GM18511 (cell line): ENCODE data around the gene COL2A1.

Experiments used
- ATAC-seq: cut with Tn5 transposase; IDR thresholded peaks from one replicate; pipeline ENCODE4 v1.9.1; 2021; ENCODE audit warnings: mild to moderate bottlenecking, moderate library complexity; ENCODE audit not compliant: unreplicated experiment

The COL2A1 gene

DNA sequence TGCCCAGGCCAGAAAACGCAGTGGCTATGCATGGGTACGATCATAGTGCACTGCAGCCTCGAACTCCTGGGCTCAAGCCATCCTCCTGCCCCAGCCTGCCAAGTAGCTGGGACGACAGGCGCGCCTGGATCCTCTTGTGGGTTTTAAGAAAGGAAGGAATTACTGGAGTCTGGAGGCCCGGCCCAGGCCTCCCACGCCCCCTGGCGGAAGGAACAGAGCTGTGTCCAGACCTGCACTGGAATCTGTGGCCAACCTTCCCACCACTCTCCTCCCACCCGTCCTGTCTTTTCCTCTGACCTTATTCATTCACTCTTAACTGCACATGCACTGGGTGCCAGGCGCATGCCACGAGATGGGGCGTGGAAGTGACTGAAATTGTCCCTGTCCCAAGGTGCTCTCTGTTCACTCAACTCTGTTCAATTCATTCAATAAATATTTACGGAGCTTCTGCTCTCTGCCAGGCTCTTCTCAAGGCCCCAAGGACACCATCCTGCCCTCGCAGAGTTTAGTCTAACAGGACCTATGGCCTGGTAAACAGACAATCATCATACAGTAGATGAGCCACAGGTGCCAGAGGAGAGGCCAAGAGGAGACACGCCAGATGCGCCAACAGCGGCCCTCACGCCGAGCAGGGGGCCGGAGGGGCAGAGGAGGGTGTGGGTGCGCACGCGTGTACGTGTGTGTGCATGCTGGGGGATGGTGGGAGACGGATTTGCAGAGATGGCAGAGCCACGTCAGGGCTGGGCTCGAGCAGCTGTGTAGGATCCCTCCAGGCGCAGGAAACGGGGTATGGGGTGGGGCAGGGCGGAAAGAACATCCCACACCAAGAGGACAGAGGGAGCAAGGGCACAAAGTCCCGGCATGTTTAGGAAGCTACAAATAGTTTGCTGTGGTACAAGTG lies 54.6 kb downstream of the COL2A1 start:
- ATAC-seq, result peak; percentile 48

GRCh38 chr12:47947341-47947740 lies 56.9 kb downstream of the COL2A1 start:
- ATAC-seq, result no peak

DNA sequence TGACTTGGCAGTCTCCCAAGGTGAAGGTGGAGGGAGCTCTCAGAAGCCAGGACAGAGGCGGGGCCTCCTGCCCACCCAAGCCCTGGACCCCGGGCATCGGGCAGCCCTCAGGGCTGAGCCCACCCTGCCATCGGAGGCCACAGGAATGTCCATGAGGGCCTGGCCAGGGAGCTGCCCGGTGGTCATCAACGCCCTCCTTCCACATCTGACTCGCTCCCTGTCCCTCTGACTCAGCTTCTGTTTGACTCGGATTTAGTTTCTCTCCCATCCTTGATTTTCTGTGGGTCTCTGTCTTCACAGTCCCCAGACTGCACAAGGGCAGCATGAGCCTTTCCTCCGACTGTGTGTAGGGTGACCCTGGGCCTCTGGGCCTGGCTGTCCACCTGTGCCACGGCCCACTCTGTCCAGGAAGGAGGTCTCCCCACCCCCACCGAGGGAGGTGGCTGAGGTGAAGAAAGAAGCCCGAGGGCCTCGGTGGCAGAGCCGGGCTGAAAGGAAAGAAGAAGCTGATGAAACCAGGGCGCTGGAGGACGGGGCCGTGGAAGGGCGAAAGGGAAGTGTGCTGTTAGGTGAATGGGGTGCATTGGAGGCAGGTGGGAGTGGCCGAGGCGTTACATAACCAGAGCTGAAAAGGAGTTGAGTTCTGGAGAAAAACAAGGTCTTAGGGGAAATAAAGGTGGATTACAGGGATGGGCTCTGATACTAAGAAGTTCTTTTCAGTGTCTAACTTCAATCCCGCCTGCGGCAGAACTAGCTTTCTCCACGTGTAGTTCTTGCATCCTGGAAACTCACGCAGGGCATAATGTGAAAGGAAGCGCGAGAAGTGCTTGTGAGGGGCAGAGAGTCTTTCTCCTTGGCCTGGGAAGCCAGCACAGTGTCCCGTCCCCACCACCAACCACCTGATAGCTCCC lies 57.6 kb downstream of the COL2A1 start:
- ATAC-seq, result no peak

- no peak for ATAC-seq
Measured at GRCh38 chr12:47945341-47945728, 58.9 kb downstream of the COL2A1 start.

DNA sequence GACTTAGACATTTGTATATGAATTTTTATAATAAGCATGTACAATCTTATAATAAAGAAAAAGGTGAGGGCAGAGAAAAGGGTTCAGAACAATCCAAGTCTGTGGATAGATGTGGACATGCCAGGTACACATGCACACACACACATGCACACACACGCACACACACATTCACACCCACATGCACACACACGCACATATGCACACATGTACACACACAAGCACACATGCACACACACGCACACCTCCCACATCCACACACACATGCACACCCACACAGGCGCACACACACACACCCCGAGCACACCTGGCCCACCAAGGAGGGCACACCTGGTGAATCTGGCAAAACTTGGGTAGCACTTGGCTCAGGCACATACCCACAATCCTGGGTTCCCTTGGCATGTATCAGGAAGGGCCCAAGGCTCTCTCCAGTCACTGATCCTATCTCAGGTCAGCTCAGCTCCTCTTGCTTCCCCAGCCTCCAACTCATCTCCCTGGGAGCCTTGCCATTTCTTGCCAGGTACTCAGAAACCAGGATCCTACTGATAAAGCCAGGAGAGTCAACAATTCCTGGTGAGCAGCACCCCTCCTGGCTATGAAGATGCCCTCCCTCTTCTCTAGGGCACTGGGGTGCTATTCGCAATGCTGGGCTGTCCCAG lies 59.5 kb downstream of the COL2A1 start:
- no peak for ATAC-seq

DNA sequence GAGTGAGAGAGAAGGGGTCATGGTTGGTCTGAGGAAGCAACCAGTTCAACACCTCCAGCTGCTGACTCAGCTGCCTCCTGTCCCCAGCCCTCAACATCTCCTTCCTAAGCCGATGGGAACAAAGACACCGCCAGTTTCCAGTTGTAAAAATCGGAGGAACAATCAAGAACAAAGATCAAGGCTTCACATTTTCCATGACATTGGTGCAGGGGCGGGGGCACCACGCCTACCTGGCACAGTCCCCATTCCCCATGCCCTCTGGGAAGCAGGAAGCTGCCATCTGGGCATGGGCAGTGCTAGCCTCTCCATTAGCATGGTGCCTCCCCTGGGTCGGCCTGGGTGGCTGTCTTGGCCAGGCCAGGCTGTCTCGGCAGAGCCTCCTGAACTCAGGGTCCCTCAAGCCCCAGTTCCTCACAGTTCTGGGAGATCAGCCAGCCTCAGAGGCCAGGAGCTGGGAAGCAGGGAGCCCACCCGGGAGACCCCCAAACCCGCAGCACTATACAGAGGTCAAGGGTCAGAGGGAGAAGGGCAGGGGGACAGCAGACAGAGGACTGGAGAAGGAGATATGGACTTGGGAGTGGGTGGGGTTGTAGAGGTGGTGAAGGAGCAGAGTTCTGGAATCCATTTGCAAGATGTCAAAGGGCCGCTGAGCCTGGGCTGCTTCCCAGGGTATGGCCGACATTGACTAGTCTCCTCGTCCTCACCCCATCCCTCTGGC lies 60.5 kb downstream of the COL2A1 start:
- ATAC-seq, result no peak

DNA sequence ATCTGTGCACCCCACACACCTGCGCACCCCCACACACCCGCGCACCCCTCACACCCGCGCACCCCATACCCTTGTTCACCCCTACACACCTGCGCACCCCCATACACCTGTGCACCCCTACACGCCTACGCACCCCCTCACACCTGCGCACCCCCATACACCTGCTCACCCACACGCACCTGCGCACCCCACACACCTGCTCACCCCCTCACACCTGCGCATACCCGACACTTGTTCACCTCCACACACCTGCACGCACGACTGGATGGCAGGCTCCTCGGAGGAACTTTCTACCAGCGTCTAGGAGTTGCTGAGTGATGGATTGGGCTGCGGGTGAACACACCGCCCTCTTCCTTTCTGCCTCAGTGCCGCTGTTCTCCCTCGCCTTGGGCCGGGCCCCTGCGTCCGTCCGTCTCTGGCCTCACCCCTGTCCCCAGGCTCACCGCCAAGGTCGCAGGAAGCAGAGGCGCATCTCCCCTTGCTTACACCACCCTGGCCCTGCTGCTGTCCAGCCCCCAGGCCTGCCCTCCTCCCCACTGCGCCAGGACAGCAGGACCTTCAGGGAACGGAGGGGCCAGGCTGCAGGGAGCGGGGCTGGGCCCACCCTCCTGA lies 61.6 kb downstream of the COL2A1 start:
- ATAC-seq, result no peak

DNA sequence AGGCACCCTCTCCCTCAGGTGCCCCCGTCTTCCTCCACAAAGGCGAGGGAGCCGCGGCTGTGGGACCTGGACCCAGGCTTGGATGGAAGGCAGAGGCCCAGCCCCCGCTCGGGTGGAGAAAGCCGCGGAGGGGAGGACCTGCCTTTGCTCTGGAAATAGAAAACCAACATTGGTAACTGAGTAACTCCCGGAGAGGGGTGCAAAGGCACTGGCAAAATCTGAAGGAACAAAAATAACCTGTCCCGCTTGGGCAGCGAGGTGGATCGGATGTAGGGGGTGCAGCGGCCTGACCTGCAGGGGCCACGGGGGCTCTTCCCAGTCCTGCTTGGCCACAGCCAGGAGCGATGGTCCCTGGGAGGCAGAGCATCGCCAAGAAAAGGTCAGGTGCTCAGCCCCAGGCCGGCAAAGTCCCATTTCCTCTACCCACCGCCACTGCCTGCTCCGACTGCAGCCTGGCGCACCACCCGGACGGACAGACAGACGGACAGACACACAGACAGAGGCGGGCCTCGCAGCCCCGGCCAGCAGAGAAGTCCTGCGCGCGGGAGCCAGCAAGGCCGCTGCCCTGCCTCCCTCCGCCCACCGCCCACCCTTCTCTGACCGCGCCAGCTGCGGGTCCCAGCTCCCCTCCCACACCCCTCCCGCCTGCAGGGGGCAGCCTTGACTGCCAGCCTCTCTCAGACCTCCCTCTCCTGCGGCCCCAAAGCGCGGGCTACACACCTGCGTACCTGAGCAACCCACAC lies 62.2 kb downstream of the COL2A1 start:
- ATAC-seq, result no peak

DNA sequence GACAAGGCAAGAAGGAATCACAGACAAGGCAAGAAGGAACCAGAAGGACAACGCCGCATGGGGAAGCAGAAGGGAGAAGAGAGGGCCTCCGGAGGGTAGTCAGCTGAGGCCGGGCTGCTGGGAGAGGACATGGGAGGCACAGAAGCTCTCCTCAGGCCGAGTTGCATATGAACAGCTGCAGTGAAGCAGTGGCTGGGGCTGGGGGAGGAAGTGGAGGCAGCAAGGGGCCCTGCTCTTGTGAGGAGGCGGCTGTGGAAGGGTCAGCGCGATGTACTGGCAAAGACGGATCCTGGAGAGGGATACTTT lies 62.8 kb downstream of the COL2A1 start:
- ATAC-seq, result no peak

DNA sequence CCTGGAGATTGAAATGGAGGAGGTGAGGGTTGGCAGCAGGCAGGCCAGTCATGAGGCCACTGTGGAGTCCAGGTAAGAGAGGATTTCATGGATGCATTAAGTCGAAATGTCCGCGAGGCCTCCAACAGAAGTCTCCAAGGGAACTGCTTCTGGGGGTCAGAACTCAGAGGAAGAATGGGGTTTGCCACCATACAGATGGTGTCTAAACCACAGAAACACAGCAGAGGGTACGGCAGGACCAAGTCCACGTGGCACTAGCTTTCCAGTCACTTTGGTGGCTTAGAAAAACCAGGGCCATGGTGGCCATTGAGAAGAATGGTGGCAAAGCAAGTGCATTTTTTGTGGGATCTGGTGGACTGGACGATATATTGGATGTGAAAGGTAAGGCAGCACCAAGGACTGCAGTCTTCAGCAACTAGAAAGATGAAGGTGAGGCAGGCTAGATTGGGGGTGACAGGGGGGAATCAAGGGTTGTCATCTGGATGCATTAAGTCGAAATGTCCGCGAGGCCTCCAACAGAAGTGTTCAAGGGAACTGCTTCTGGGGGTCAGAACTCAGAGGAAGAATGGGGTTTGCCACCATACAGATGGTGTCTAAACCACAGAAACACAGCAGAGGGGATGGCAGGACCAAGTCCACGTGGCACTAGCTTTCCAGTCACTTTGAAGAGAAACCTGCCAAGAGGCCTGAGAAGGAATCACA lies 63.4 kb downstream of the COL2A1 start:
- ATAC-seq, result no peak

DNA sequence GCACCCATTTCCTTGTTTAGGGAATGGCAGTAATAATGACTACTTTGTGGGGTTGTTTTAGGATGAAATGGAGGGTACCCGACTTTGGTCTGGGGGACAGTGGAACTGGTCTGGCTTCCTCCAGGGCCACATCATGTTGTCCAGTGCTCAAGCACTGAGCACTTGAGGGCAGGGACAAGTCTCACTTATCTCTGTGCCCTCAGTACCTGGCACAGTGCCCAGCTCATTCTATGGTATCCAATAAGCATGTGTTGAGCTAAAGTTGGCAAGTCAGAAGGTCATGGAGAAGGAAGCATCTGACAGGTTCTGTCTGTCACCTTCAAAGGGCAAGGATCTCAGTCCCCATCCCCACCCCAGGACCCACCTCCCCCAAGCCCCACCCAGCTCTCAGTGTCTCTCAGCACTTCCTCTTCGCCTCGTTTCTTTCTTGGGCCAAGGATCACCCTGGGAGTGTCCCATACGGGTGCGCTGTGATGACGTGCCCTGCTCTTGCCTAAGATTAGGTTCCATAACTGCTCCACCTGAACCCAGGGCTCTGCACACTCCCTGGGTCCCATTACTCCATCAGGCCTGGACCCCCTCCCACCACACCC lies 65.2 kb downstream of the COL2A1 start:
- no peak for ATAC-seq

DNA sequence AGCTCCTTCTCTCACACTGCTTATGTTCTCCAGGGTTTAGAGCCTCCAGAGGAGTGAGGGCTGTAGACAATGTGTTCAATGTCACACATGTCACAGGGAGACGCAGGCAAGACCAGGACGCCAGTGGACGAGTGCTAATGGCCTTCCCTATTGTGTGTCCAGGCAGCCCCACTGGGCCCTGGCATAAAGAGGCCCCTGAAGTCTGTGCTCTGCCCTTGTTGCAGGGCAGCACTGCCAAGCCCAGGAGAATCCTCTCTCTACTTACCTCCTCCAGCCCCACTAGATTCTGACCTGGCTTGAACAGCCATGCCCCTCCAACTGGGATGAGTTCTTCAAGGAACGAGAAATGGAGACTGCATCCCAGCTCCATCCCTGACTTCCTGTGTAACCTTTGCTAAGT lies 65.7 kb downstream of the COL2A1 start:
- no peak for ATAC-seq

DNA sequence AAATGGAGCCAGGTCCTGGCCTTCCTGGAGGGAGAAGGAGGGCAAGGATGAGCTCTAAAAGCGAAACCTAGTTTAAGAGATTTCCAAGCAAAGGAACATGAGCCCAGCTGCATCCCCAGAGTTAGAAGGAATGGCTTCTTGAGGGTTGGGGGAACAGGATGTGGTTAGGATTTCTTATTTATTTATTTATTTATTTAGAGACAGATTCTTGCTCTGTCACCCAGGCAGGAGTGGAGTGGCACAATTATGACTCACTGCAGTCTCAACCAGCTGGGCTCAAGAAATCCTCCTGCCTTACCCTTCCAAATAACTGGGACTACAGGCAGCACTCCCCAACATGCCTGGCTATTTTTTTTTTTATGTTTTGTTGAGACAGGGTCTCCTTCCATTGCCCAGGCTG lies 66.2 kb downstream of the COL2A1 start:
- no peak for ATAC-seq

DNA sequence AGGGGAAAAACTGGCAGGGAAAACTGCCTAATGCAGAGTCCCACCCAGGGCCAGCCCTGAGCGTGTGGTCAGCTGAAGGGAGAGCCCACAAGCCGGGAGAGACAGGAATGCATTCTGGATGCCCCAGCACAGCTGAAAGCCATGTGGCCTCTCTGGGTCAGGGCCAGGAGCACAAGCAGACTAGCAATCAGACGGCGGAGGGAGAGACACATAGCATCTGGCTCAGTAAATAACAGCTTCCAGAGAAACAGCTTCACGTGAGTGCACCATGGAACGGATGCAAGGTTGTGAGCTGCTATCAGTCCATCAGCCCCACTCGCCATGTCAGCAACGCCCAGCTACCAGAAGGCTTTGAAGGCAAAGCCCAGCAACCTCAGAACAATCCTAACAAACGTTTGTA lies 69.1 kb downstream of the COL2A1 start:
- ATAC-seq, result no peak

- no peak for ATAC-seq
Measured at GRCh38 chr12:47931187-47931586, 73.1 kb downstream of the COL2A1 start.

DNA sequence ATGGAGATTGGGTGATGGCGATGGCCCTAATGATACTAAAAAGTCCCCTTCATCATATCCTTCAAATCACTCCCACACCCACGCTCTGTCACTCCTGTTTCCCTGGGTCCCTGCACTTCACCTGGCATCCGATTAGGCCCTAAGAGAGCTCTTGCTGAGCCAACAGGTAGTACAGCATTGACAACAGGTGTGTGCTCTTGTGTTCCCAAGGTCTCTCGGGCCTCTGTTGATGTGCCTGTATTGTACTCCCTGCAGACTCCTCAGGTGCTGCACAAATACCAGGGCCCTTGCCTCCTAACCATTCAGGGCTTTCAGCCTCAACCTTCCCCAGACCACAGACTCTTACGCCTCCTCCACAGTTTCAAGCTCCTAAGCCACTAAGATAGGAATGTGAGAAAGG lies 73.6 kb downstream of the COL2A1 start:
- ATAC-seq, result no peak

- ATAC-seq, result no peak
Measured at GRCh38 chr12:47927346-47927745, 76.9 kb downstream of the COL2A1 start.
